NB4 (cell line): ENCODE data around the gene ARPC2.

Experiments used
- DNase-seq: peaks from one replicate; pipeline ENCODE4 v3.0.0; 2010; ENCODE audit warnings: low read depth
- H3K4me3 ChIP-seq: one replicate; pipeline ENCODE4 v1.5.1; 2011; ENCODE audit warnings: mild to moderate bottlenecking, low read depth, low read length, moderate library complexity
- CTCF ChIP-seq: IDR thresholded peaks from one replicate; pipeline ENCODE4 v1.5.1; 2012; ENCODE audit warnings: low read depth, low read length
- MAX ChIP-seq: IDR thresholded peaks from 2 replicates; pipeline ENCODE4 v1.6.1; 2011; ENCODE audit warnings: low read depth, low read length
- MYC ChIP-seq: IDR thresholded peaks from 2 replicates; pipeline ENCODE4 v1.6.1; 2011; ENCODE audit warnings: low read depth, low read length
- POLR2A ChIP-seq: IDR thresholded peaks from 2 replicates; pipeline ENCODE4 v1.6.1; 2011; ENCODE audit warnings: mild to moderate bottlenecking; ENCODE audit not compliant: insufficient read length; ENCODE audit errors: extremely low read depth

ARPC2 gene

GRCh38 chr2:218234521-218234920 lies 17.5 kb downstream of the ARPC2 start:
- DNase-seq: no peak
- TF ChIP-seq MYC: no peak
- no peak for TF ChIP-seq CTCF
- TF ChIP-seq POLR2A: no peak
- no peak for TF ChIP-seq MAX
- no peak overlapping the region for H3K4me3 ChIP-seq

- TF ChIP-seq POLR2A (no peak), MYC (no peak), CTCF (no peak)
- no peak overlapping the region for H3K4me3 ChIP-seq
- DNase-seq: no peak
These were observed 18.0 kb downstream of the ARPC2 start for GRCh38 chr2:218235017-218235416.

GRCh38 chr2:218236829-218237228 lies 19.8 kb downstream of the ARPC2 start:
- TF ChIP-seq POLR2A (no peak), MAX (no peak)
- DNase-seq: no peak
- no peak overlapping the region for H3K4me3 ChIP-seq

GRCh38 chr2:218238887-218239286 lies 21.9 kb downstream of the ARPC2 start:
- H3K4me3 ChIP-seq: no peak overlapping the region
- DNase-seq: no peak
- TF ChIP-seq CTCF: no peak
- no peak for TF ChIP-seq POLR2A
- TF ChIP-seq MAX: no peak
- no peak for TF ChIP-seq MYC

GRCh38 chr2:218244204-218244603 lies 27.2 kb downstream of the ARPC2 start:
- no peak for DNase-seq
- no peak for TF ChIP-seq MYC
- no peak for TF ChIP-seq MAX
- TF ChIP-seq CTCF: no peak
- H3K4me3 ChIP-seq: no peak overlapping the region

GRCh38 chr2:218244665-218245064 lies 27.7 kb downstream of the ARPC2 start:
- TF ChIP-seq POLR2A (no peak), MYC (no peak), MAX (no peak), CTCF (no peak)
- no peak for DNase-seq
- no peak overlapping the region for H3K4me3 ChIP-seq

- no peak for DNase-seq
These were observed 28.2 kb downstream of the ARPC2 start for GRCh38 chr2:218245214-218245613.

More at GRCh38 chr2:218245214-218245613, 28.2 kb downstream of the ARPC2 start:
- H3K4me3 ChIP-seq: no peak overlapping the region
- TF ChIP-seq CTCF (no peak), MYC (no peak), POLR2A (no peak), MAX (no peak)
